Fibroblast of lung (primary cell): Measurements from ENCODE around the gene WIPF3. TPM values are rescaled to one million over a fixed set of nuclear protein-coding genes. Genes with fewer than 3 reads are reported as not detected.

Experiments used
- DNase-seq, 2 donors: peaks; one replicate each; pipeline versions ENCODE4 v3.0.0 to v3.0.0-alpha.2; 2010; ENCODE audit warnings: low read depth in 2 of 2
- H2AFZ ChIP-seq: 2 replicates; pipeline ENCODE4 v1.5.1; 2012; ENCODE audit warnings: low read length, control low read depth, inconsistent platforms
- H3K27ac ChIP-seq: 2 replicates; pipeline ENCODE4 v1.5.1; 2011; ENCODE audit warnings: low read length, control low read depth; ENCODE audit not compliant: insufficient read depth
- H3K27me3 ChIP-seq: 2 replicates; pipeline ENCODE4 v1.5.1; 2011; ENCODE audit warnings: mild to moderate bottlenecking, low read length; ENCODE audit not compliant: control insufficient read depth, insufficient read depth
- H3K36me3 ChIP-seq: 2 replicates; pipeline ENCODE4 v1.5.1; 2011; ENCODE audit warnings: low read length; ENCODE audit not compliant: control insufficient read depth, insufficient read depth
- H3K4me1 ChIP-seq: 2 replicates; pipeline ENCODE4 v1.5.1; 2011; ENCODE audit warnings: low read length; ENCODE audit not compliant: control insufficient read depth, insufficient read depth; ENCODE audit errors: extremely low read depth
- H3K4me2 ChIP-seq: 2 replicates; pipeline ENCODE4 v1.5.1; 2011; ENCODE audit warnings: low read length, control low read depth; ENCODE audit not compliant: insufficient read depth; ENCODE audit errors: extremely low read depth
- H3K4me3 ChIP-seq, 4 experiments: fragments of 200-600 bp in 1 of 4; sonication (generic) in 1 of 4; replicated peaks in 1 of 4; 2 replicates each; pipeline ENCODE4 v1.5.1; 2011 to 2016; ENCODE audit warnings: low read length in 4 of 4, low read depth in 3 of 4, mild to moderate bottlenecking in 3 of 4, control low read depth in 2 of 4, inconsistent platforms in 1 of 4, mixed read lengths in 1 of 4; ENCODE audit not compliant: insufficient read depth in 1 of 4; ENCODE audit errors: control extremely low read depth in 1 of 4
- H3K79me2 ChIP-seq: 2 replicates; pipeline ENCODE4 v1.5.1; 2012; ENCODE audit warnings: mild to moderate bottlenecking, low read length, inconsistent platforms; ENCODE audit not compliant: control insufficient read depth, insufficient read depth
- H3K9ac ChIP-seq: 2 replicates; pipeline ENCODE4 v1.5.1; 2011; ENCODE audit warnings: mild to moderate bottlenecking, low read length, control low read depth; ENCODE audit not compliant: insufficient read depth
- H3K9me3 ChIP-seq: 2 replicates; pipeline ENCODE4 v1.5.1; 2012; ENCODE audit warnings: low read depth, low read length; ENCODE audit not compliant: control insufficient read depth, insufficient read depth
- H4K20me1 ChIP-seq: 2 replicates; pipeline ENCODE4 v1.5.1; 2011; ENCODE audit warnings: low read length; ENCODE audit not compliant: control insufficient read depth, insufficient read depth; ENCODE audit errors: extremely low read depth
- CTCF ChIP-seq, 2 donors: IDR thresholded peaks in 1 of 2; conservative IDR thresholded peaks in 1 of 2; 1 replicate in 1 of 2; 2 replicates in 1 of 2; pipeline ENCODE4 v1.5.1; 2011 to 2012; ENCODE audit warnings: low read length in 2 of 2, control low read depth in 1 of 2, inconsistent platforms in 1 of 2, low read depth in 1 of 2, mild to moderate bottlenecking in 1 of 2
- EZH2 ChIP-seq: IDR thresholded peaks from 2 replicates; pipeline ENCODE4 v1.5.1; 2012; ENCODE audit warnings: low read length, control low read depth, mild to moderate bottlenecking; ENCODE audit errors: missing control alignments
- polyA plus RNA-seq, 2 donors: library from polyadenylated mRNA; depleted of rRNA in 1 of 2; stranded (reverse) in 1 of 2; unstranded in 1 of 2; fragments of >200 nt; gene quantifications; 2 replicates each; pipeline ENCODE4 v1.2.1, GENCODE V29; 2011 to 2012; ENCODE audit warnings: missing spikeins in 1 of 2
- total RNA-seq: library from RNA; depleted of rRNA; stranded (reverse); fragments of >200 nt; gene quantifications from 2 replicates; pipeline ENCODE4 v1.2.1, GENCODE V29; 2014

WIPF3 gene
- total and polyA plus RNA-seq, 2 donors (not counting 1 experiment from before 2014, with no cell fraction given), result 0.33 TPM; not detected in 1

GRCh38 chr7:29853789-29854188 is 47.5 kb downstream of the WIPF3 start:
- Histone ChIP-seq H3K4me1 (no peaks in the 10 kb centered on the region), H3K36me3 (no peaks in the 10 kb centered on the region), H3K27ac (no peak overlapping the region), H3K27me3 (no peaks in the 10 kb centered on the region), H3K4me3 (no peak overlapping the region), H4K20me1 (no peaks in the 10 kb centered on the region), H3K9ac (no peak overlapping the region), H3K9me3 (no peaks in the 10 kb centered on the region), H2AFZ (no peak overlapping the region), H3K79me2 (no peaks in the 10 kb centered on the region), H3K4me2 (no peak overlapping the region)
- no peak for DNase-seq
- TF ChIP-seq EZH2 (no peak), CTCF (conservative IDR thresholded peaks at IDR 0.05 in 1 of 2, IDR thresholded peaks at IDR 0.05 in 1 of 2; ENCODE audit: low read depth in 1 of 2, low read length in 2 of 2) (no peak)

DNA sequence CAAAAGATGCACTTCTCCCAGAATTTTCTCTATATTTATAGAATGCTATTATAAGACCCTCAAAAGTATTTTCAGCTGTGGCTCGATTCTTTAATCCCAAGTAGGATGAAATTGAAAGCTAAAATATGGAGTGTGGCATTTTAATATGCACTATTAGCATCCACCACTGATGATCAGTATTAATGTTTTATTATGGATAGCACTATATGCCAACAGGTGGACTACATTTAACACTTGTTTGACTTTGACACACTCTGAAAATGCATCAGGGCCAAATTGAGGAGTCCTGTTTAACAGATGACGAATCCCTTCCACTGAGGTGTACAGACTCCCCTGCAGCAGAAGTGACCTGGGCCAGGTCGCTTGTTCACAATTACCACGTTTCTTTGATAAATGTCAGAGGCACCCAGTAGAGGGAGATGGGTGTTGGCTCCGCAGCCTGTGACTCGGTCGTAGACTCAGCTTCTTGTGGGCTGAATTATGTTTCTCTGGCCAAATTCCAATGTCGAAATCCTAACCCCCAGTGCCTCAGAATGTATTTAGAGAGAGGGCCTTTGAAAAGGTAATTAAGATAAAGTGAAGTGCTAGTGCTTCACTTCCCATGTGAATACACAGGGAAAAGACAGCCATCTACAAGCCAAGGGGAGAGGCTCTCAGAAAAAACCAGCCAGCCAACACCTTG is 48.1 kb downstream of the WIPF3 start:
- Histone ChIP-seq H2AFZ (no peak overlapping the region), H3K9me3 (no peaks in the 10 kb centered on the region), H3K27me3 (no peaks in the 10 kb centered on the region), H3K27ac (no peak overlapping the region), H3K4me2 (no peak overlapping the region), H3K4me3 (no peak overlapping the region), H3K79me2 (no peaks in the 10 kb centered on the region), H3K9ac (no peak overlapping the region), H3K4me1 (no peaks in the 10 kb centered on the region), H3K36me3 (no peaks in the 10 kb centered on the region), H4K20me1 (no peaks in the 10 kb centered on the region)
- TF ChIP-seq CTCF (conservative IDR thresholded peaks at IDR 0.05 in 1 of 2, IDR thresholded peaks at IDR 0.05 in 1 of 2; ENCODE audit: low read depth in 1 of 2, low read length in 2 of 2) (peak in 1 of 2 donors; percentile 6), EZH2 (no peak)
- peak; percentile 31 to 49 for DNase-seq

DNA sequence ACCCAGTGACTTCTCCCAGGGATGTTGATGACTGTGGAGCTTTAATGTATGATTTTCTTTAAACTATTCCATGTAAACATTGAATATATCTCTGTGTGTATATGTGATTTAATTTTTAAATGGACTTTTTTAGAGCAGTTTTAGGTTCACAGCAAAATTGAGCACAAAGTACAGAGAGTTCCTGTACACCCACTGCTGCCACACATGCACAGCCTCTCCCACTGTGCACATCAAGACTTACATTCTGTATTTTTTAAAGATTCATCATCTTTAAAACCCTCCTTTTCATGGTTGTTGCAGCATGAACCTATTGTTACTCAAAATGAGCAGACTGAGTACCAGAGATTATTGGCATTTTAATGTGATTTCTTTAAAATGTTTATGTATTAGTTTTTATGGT is 51.3 kb downstream of the WIPF3 start:
- Histone ChIP-seq H3K9me3 (no peaks in the 10 kb centered on the region), H3K9ac (no peak overlapping the region), H3K4me3 (no peak overlapping the region), H3K27ac (no peak overlapping the region), H3K36me3 (no peaks in the 10 kb centered on the region), H3K4me2 (no peak overlapping the region), H3K27me3 (no peaks in the 10 kb centered on the region), H4K20me1 (no peaks in the 10 kb centered on the region), H2AFZ (no peak overlapping the region), H3K4me1 (no peaks in the 10 kb centered on the region), H3K79me2 (no peaks in the 10 kb centered on the region)
- TF ChIP-seq EZH2 (no peak), CTCF (conservative IDR thresholded peaks at IDR 0.05 in 1 of 2, IDR thresholded peaks at IDR 0.05 in 1 of 2; ENCODE audit: low read depth in 1 of 2, low read length in 2 of 2) (no peak)
- no peak for DNase-seq
